ENCODE data around the gene RAB11FIP3.

DNA sequence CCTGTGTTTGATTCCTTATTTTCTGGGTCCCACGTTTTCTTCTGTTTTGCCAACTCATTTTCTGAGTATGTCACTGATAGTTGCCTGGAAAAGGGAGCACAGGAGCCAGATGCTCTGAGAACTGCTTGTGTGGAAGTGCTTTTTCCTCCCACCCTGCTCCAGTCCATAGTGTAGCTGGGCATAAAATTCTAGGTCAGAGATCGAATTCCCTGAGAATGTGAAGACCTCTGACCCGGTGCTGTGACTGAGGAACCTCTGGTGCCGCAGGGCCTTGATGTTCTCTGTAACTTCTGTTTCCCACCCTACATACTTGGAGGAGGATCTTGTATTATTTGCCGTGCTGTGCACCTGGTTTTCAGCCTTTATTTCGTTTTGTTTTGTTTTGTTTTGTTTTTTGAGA is 82.5 kb downstream of the RAB11FIP3 start:
- TF ChIP-seq, protein P1, sequence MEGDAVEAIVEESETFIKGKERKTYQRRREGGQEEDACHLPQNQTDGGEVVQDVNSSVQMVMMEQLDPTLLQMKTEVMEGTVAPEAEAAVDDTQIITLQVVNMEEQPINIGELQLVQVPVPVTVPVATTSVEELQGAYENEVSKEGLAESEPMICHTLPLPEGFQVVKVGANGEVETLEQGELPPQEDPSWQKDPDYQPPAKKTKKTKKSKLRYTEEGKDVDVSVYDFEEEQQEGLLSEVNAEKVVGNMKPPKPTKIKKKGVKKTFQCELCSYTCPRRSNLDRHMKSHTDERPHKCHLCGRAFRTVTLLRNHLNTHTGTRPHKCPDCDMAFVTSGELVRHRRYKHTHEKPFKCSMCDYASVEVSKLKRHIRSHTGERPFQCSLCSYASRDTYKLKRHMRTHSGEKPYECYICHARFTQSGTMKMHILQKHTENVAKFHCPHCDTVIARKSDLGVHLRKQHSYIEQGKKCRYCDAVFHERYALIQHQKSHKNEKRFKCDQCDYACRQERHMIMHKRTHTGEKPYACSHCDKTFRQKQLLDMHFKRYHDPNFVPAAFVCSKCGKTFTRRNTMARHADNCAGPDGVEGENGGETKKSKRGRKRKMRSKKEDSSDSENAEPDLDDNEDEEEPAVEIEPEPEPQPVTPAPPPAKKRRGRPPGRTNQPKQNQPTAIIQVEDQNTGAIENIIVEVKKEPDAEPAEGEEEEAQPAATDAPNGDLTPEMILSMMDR (IDR thresholded peaks at IDR 0.05), result no peak
- TF ChIP-seq POLR2A (IDR thresholded peaks at IDR 0.05), result no peak

Data from adrenal gland (tissue), 5 donors.